Memory B cell (primary cell): ENCODE results near the gene CLEC4F.
A peak's percentile ranks its signal among the peaks of the same experiment; 100 is the strongest.

Experiments
- ATAC-seq: fragments of 150-1000 bp; cut with Tn5 transposase; 2 replicates; pipeline ENCODE4 v1.10.0; 2021; ENCODE audit warnings: low read depth, mild to moderate bottlenecking, moderate library complexity
- DNase-seq, 2 donors: peaks; one replicate each; pipeline ENCODE4 v3.0.0; 2022; ENCODE audit warnings: low spot score in 2 of 2
- H3K27ac Mint-ChIP-seq: one replicate; pipeline ENCODE4 v1.8.0; 2022; ENCODE audit warnings: mild to moderate bottlenecking, moderate library complexity, mixed read lengths
- H3K27me3 Mint-ChIP-seq: one replicate; pipeline ENCODE4 v1.8.0; 2022; ENCODE audit warnings: mixed read lengths
- H3K36me3 Mint-ChIP-seq: one replicate; pipeline ENCODE4 v1.8.0; 2022; ENCODE audit warnings: mild to moderate bottlenecking, mixed read lengths
- H3K4me1 Mint-ChIP-seq: one replicate; pipeline ENCODE4 v1.8.0; 2022; ENCODE audit warnings: mixed read lengths
- H3K4me3 Mint-ChIP-seq: one replicate; pipeline ENCODE4 v1.8.0; 2022; ENCODE audit warnings: mild to moderate bottlenecking, moderate library complexity, mixed read lengths
- H3K9me3 Mint-ChIP-seq: one replicate; pipeline ENCODE4 v1.8.0; 2022; ENCODE audit warnings: mixed read lengths

The CLEC4F gene

DNA sequence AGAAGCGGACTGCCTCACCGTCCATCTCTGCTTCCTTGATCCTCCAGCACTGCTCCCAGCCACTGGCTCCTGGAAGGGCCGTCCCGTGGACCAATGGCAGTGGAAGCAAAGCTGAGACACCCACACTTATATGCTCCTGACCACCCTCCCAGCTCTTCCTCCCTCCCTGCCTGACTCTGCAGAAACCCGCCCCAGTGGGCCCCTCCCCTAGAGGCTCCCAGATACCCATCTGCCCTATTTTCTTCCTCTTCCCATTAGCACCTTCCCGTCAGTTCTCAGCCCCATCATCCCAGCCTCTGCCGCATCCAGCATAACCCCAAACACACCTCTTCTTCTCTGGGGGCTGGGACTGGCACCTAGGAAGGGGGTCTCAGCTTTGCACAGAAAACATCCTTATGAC lies at the start of gene CLEC4F:
CLEC4F (minus strand) TSS at position 101 of the 400 bp plus-strand sequence; CDS start at position 25, 76 bp downstream.
- Mint-ChIP-seq H3K36me3 (no peaks in the 10 kb centered on the region), H3K27ac (no peak within 1 kb of the TSS), H3K4me1 (no peaks in the 10 kb centered on the region), H3K27me3 (peaks cover 12% of the 10 kb centered on the region), H3K9me3 (no peaks in the 10 kb centered on the region), H3K4me3 (no peak within 1 kb of the TSS)
- ATAC-seq (no peak), DNase-seq (no peak)

DNA sequence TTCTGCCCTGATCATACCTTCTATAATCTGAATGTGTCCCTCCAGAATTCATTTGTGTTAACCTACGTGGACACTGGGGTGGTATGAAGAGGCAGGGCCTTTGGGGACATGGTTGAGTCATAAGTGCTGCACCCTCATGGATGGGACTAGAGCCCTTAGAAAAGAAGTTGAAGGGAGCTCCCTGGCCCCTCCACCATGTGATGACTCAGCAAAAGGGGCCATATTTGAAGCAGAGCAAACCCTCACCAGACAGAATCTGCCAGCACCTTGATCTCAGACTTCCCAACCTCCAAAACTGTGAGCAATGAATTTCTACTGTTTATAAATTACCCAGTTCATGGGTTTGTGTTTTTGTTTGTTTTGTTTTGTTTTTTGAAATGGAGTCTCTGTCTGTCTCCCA lies 48.6 kb upstream of the CLEC4F start:
- no peak overlapping the region for H3K4me3 Mint-ChIP-seq
- no peak for DNase-seq
- no peaks in the 10 kb centered on the region for H3K4me1 Mint-ChIP-seq
- no peaks in the 10 kb centered on the region for H3K9me3 Mint-ChIP-seq
- H3K27me3 Mint-ChIP-seq = peaks cover 18% of the 10 kb centered on the region
- H3K36me3 Mint-ChIP-seq = no peaks in the 10 kb centered on the region
- no peak for ATAC-seq
- no peak overlapping the region for H3K27ac Mint-ChIP-seq

GRCh38 chr2:70861777-70862625 lies 41.6 kb upstream of the CLEC4F start:
- peak; percentile 59 to 72 for DNase-seq
- no peak overlapping the region for H3K4me3 Mint-ChIP-seq
- peak; percentile 59 for ATAC-seq
- H3K9me3 Mint-ChIP-seq = no peaks in the 10 kb centered on the region
- H3K27ac Mint-ChIP-seq = no peak overlapping the region
- H3K27me3 Mint-ChIP-seq = peaks cover 21% of the 10 kb centered on the region
- peaks cover 4% of the 10 kb centered on the region for H3K4me1 Mint-ChIP-seq
- H3K36me3 Mint-ChIP-seq = no peaks in the 10 kb centered on the region

DNA sequence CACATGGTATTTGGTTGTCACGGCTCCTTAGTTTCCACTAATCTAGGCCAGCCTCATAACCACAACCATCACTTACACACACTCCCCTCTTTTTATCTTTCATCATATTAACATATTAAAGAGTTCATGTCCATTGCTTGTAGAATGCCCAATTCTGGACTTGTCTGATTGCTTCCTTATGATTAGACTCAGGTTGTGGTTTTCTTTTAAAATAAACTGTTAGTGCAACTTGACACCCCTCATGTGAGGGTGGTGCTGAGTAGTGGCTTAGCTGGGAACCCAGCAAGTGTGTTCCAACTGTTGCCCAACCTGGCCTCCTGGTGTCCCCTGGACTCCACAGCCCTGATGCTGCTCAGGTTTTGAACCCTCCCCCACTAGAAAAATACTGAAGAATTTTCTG lies 35.3 kb upstream of the CLEC4F start:
- no peak overlapping the region for H3K4me3 Mint-ChIP-seq
- H3K4me1 Mint-ChIP-seq = peaks cover 6% of the 10 kb centered on the region
- H3K9me3 Mint-ChIP-seq = no peaks in the 10 kb centered on the region
- H3K36me3 Mint-ChIP-seq = no peaks in the 10 kb centered on the region
- no peak overlapping the region for H3K27ac Mint-ChIP-seq
- no peaks in the 10 kb centered on the region for H3K27me3 Mint-ChIP-seq
- DNase-seq = no peak
- ATAC-seq = no peak

GRCh38 chr2:70854411-70854810 lies 34.0 kb upstream of the CLEC4F start:
- no peaks in the 10 kb centered on the region for H3K9me3 Mint-ChIP-seq
- DNase-seq = no peak
- H3K27ac Mint-ChIP-seq = no peak overlapping the region
- no peak for ATAC-seq
- no peaks in the 10 kb centered on the region for H3K36me3 Mint-ChIP-seq
- H3K4me1 Mint-ChIP-seq = peaks cover 6% of the 10 kb centered on the region
- H3K4me3 Mint-ChIP-seq = no peak overlapping the region
- no peaks in the 10 kb centered on the region for H3K27me3 Mint-ChIP-seq

GRCh38 chr2:70852824-70853223 lies 32.4 kb upstream of the CLEC4F start:
- H3K27ac Mint-ChIP-seq = no peak overlapping the region
- no peaks in the 10 kb centered on the region for H3K27me3 Mint-ChIP-seq
- no peaks in the 10 kb centered on the region for H3K36me3 Mint-ChIP-seq
- no peak overlapping the region for H3K4me3 Mint-ChIP-seq
- H3K9me3 Mint-ChIP-seq = no peaks in the 10 kb centered on the region
- peaks cover 6% of the 10 kb centered on the region for H3K4me1 Mint-ChIP-seq
- DNase-seq (no peak), ATAC-seq (no peak)

GRCh38 chr2:70851704-70852103 lies 31.3 kb upstream of the CLEC4F start:
- peak; percentile 34 for ATAC-seq
- Mint-ChIP-seq H3K27ac (no peak overlapping the region), H3K4me3 (no peak overlapping the region), H3K36me3 (no peaks in the 10 kb centered on the region), H3K4me1 (peaks cover 6% of the 10 kb centered on the region), H3K27me3 (no peaks in the 10 kb centered on the region), H3K9me3 (no peaks in the 10 kb centered on the region)
- no peak for DNase-seq

DNA sequence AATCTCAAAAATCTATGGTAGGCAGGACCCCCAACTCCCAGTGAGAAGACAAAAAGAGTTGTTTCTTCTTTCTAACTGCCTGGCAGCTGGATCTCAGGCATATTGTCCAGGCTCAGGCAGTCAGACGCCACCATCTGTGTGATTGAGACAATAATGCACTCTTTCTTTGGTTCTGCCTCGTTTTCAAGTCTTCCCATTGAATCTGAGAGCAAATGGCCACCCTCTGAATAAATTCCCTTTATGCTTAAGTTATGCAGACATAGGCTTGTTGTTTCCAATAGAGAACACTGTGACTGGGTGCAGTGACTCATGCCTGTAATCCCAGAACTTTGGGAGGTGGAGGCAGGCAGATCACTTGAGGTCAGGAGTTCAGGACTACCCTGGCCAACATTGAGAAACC lies 30.5 kb upstream of the CLEC4F start:
- Mint-ChIP-seq H3K9me3 (no peaks in the 10 kb centered on the region), H3K27ac (no peak overlapping the region), H3K4me1 (peaks cover 6% of the 10 kb centered on the region), H3K4me3 (no peak overlapping the region), H3K27me3 (peaks cover 3% of the 10 kb centered on the region), H3K36me3 (peaks cover 2% of the 10 kb centered on the region)
- ATAC-seq (no peak), DNase-seq (no peak)

DNA sequence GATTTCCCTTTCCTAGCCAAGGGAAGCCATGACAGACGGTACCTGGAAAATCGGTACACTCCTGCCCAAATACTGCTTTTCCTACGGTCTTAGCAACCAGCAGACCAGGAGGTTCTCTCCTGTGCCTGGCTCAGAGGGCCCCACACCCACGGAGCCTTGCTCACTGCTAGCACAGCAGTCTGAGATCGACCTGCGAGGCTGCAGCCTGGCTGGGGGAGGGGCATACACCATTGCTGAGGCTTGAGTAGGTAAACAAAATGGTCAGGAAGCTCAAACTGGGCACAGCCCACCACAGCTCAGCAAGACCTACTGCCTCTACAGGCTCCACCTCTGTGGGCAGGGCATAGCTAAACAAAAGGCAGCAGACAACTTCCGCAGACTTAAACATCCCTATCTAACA lies 22.0 kb upstream of the CLEC4F start:
- DNase-seq (no peak), ATAC-seq (no peak)
- Mint-ChIP-seq H3K4me3 (no peak overlapping the region), H3K27ac (no peak overlapping the region), H3K36me3 (peaks cover 2% of the 10 kb centered on the region), H3K4me1 (no peaks in the 10 kb centered on the region), H3K9me3 (peaks cover 5% of the 10 kb centered on the region), H3K27me3 (peaks cover 18% of the 10 kb centered on the region)

DNA sequence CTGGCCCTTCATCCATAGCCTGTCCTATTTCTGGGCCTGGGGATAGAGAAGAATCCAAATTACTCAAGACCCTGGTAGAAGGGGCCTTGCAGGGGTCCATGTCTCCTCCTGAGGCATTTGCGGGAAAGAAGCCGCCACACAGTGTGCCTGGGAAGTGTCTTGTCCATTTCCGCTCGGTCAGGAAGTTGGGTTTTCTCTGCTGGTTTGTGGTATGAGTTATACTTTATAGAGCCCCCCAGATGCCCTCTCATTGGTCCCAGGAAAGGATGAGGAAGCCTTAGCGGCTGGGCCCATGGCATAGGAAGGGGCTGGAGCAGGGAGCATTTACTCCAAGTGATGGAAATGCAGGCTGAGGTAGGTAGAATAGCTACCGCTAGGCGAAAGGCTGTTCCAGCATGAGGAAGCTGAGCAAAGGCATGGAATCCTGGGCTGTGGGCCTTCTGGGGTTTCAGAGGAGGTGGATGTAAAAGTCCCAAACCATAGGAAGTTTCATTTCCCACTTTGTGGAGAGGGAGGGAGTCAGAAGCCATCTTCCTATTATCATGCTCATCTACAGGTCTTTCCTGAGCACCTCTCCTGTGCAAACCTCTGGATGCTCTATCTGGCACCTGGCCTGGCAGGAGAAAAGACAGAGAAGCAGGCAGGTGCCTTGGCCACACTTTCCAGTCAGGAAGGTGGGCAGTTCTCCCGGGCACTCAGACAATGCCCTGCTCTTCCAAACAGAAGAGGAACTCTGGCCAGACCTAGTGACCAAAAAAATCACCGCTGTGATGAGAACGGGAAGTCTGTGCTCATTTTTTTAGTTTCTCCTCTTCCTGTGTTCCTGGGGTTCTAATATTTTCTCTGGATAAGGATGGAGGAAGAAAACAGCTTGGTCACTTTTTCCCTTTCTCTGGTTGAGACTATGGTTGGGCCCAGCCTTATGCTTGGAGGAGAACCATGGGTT lies 17.9 kb upstream of the CLEC4F start:
- Mint-ChIP-seq H3K27me3 (peaks cover 6% of the 10 kb centered on the region), H3K36me3 (no peaks in the 10 kb centered on the region), H3K4me1 (no peaks in the 10 kb centered on the region), H3K4me3 (no peak overlapping the region), H3K9me3 (peaks cover 2% of the 10 kb centered on the region), H3K27ac (no peak overlapping the region)
- DNase-seq (no peak), ATAC-seq (no peak)

DNA sequence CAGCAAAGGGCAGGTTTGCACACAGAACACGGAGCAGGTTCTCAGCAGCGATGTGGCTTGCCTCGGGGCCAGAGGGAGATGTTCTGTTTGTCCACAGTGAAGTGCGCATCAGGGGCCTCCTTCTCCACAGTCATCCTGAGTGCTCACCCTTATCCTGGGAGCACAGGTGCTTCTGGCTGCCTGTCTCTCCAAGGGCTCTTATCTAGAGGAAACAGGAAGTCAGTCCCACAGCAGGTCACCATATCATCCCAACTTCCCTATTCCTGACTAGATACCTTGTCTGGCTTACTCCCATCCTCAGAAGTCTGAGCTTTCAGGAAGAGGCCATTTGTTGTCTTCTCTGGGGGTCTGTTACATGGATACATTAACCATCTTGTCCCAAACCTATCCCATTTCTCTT lies 15.2 kb upstream of the CLEC4F start, which contains the start of gene CD207:
CD207 (minus strand) TSS at position 174 of the 400 bp plus-strand sequence; CDS start at position 134, 40 bp downstream.
- H3K27ac Mint-ChIP-seq = no peak within 1 kb of the TSS
- DNase-seq = no peak
- ATAC-seq = no peak
- no peaks in the 10 kb centered on the region for H3K36me3 Mint-ChIP-seq
- H3K4me1 Mint-ChIP-seq = no peaks in the 10 kb centered on the region
- no peaks in the 10 kb centered on the region for H3K9me3 Mint-ChIP-seq
- H3K4me3 Mint-ChIP-seq = no peak within 1 kb of the TSS
- peaks cover 4% of the 10 kb centered on the region for H3K27me3 Mint-ChIP-seq

- ATAC-seq = no peak
- Mint-ChIP-seq H3K4me3 (no peak overlapping the region), H3K36me3 (no peaks in the 10 kb centered on the region), H3K4me1 (no peaks in the 10 kb centered on the region), H3K27me3 (peaks cover 7% of the 10 kb centered on the region), H3K27ac (no peak overlapping the region), H3K9me3 (no peaks in the 10 kb centered on the region)
- no peak for DNase-seq
Measured at GRCh38 chr2:70834881-70835280, 14.5 kb upstream of the CLEC4F start.

GRCh38 chr2:70834106-70834505 lies 13.7 kb upstream of the CLEC4F start:
- Mint-ChIP-seq H3K4me1 (no peaks in the 10 kb centered on the region), H3K27ac (no peak overlapping the region), H3K36me3 (no peaks in the 10 kb centered on the region)

GRCh38 chr2:70833246-70833645 lies 12.8 kb upstream of the CLEC4F start:
- Mint-ChIP-seq H3K9me3 (no peaks in the 10 kb centered on the region), H3K4me3 (no peak overlapping the region), H3K27ac (no peak overlapping the region), H3K27me3 (peaks cover 6% of the 10 kb centered on the region), H3K4me1 (no peaks in the 10 kb centered on the region), H3K36me3 (no peaks in the 10 kb centered on the region)
- ATAC-seq (no peak), DNase-seq (no peak)

More at GRCh38 chr2:70834106-70834505, 13.7 kb upstream of the CLEC4F start:
- ATAC-seq (no peak), DNase-seq (no peak)
- no peak overlapping the region for H3K4me3 Mint-ChIP-seq
- peaks cover 5% of the 10 kb centered on the region for H3K27me3 Mint-ChIP-seq
- no peaks in the 10 kb centered on the region for H3K9me3 Mint-ChIP-seq
